GM12878 (cell line): ENCODE data around the gene SPINT2. TPM values are rescaled to one million over a fixed set of nuclear protein-coding genes. Genes with fewer than 3 reads are reported as not detected.

Source experiments
- ATAC-seq: fragments of 200-7000 bp; cut with Tn5 transposase; 3 replicates; pipeline ENCODE4 v1.9.1; 2020; ENCODE audit warnings: mild to moderate bottlenecking, moderate library complexity
- BruUV-seq: library from RNA; stranded (reverse); fragments of 400-500 nt; replicated peaks from 2 replicates; lab custom pipeline; 2021; lab: Mats Ljungman, UMichigan
- CTCF ChIA-PET: fragments of 300-600 bp; sonication (Branson Sonifier 250); formaldehyde crosslinking; extraction: SDS; loops from one replicate; lab custom pipeline; 2021; ENCODE audit warnings: inconsistent platforms; lab: Yijun Ruan, JAX
- POLR2A ChIA-PET: fragments of 350-600 bp; formaldehyde crosslinking; extraction: SDS; loops from one replicate; lab custom pipeline; 2021; ENCODE audit warnings: inconsistent platforms; lab: Charles Lee
- RAD21 ChIA-PET: fragments of 300-600 bp; sonication (Branson Sonifier 250); formaldehyde crosslinking; loops from one replicate; lab custom pipeline; 2023; ENCODE audit warnings: antibody characterized with exemption; ENCODE audit not compliant: unreplicated experiment; lab: Charles Lee
- SMC1A ChIA-PET: fragments of 300-600 bp; sonication (Branson Sonifier 250); formaldehyde crosslinking; loops from one replicate; lab custom pipeline; 2023; ENCODE audit not compliant: unreplicated experiment, uncharacterized antibody; lab: Charles Lee
- DNase-seq: peaks from one replicate; pipeline ENCODE4 v3.0.0-alpha.2; 2011; ENCODE audit warnings: low read depth, low spot score
- FAIRE-seq: peaks from 3 replicates; lab custom pipeline; 2011; peaks lifted over from hg19 to GRCh38; lab: Jason Lieb, UNC
- H2AFZ ChIP-seq: 2 replicates; pipeline ENCODE4 v1.6.0; 2011; ENCODE audit warnings: low read depth, low read length, control low read depth; ENCODE audit not compliant: control insufficient read depth
- H3K27ac ChIP-seq: 2 replicates; pipeline ENCODE4 v1.5.1; 2011; ENCODE audit warnings: control low read depth; ENCODE audit not compliant: control insufficient read depth, insufficient read depth
- H3K27me3 ChIP-seq, 2 experiments: replicated peaks in 1 of 2; 2 replicates each; pipeline versions ENCODE4 v1.6.0 to v1.6.1; 2011; ENCODE audit warnings: low read length in 1 of 2; ENCODE audit not compliant: control insufficient read depth in 2 of 2, insufficient read depth in 2 of 2
- H3K36me3 ChIP-seq, 2 experiments: 2 replicates each; pipeline ENCODE4 v1.5.1; 2011; ENCODE audit warnings: low read length in 1 of 2; ENCODE audit not compliant: control insufficient read depth in 2 of 2, insufficient read depth in 2 of 2
- H3K4me1 ChIP-seq: 2 replicates; pipeline ENCODE4 v1.6.1; 2011; ENCODE audit warnings: mild to moderate bottlenecking, low read length, moderate library complexity, mixed read lengths; ENCODE audit not compliant: control insufficient read depth, insufficient read depth
- H3K4me2 ChIP-seq: 2 replicates; pipeline ENCODE4 v1.6.0; 2011; ENCODE audit warnings: control low read depth; ENCODE audit not compliant: control insufficient read depth, insufficient read depth
- H3K4me3 ChIP-seq: fragments of 200-600 bp; sonication (generic); 2 replicates; pipeline ENCODE4 v1.5.1; 2016
- H3K79me2 ChIP-seq: 2 replicates; pipeline ENCODE4 v1.6.0; 2011; ENCODE audit warnings: low read length; ENCODE audit not compliant: control insufficient read depth, insufficient read depth
- H3K9ac ChIP-seq: 2 replicates; pipeline ENCODE4 v1.8.0; 2011; ENCODE audit warnings: low read length, control low read depth, mixed read lengths; ENCODE audit not compliant: control insufficient read depth, insufficient read depth
- H3K9me3 ChIP-seq: replicated peaks from 3 replicates; pipeline ENCODE4 v1.5.1; 2011; ENCODE audit warnings: mild to moderate bottlenecking, low read length; ENCODE audit not compliant: control insufficient read depth, insufficient read depth
- H4K20me1 ChIP-seq: 2 replicates; pipeline ENCODE4 v1.6.0; 2011; ENCODE audit not compliant: control insufficient read depth, insufficient read depth
- JUNB ChIP-seq: IDR thresholded peaks from 2 replicates; pipeline ENCODE4 v1.6.1; 2016; ENCODE audit warnings: antibody characterized with exemption, mild to moderate bottlenecking
- MTA3 ChIP-seq: IDR thresholded peaks from 2 replicates; pipeline ENCODE4 v1.6.1; 2012; ENCODE audit warnings: low read length, inconsistent platforms, borderline replicate concordance
- YBX1 ChIP-seq: fragments of 450-650 bp; IDR thresholded peaks from 2 replicates; pipeline ENCODE4 v1.6.1; 2016; ENCODE audit warnings: antibody characterized with exemption
- ZNF384 ChIP-seq: IDR thresholded peaks from 2 replicates; pipeline ENCODE4 v1.6.1; 2012; ENCODE audit warnings: low read depth, mild to moderate bottlenecking, low read length, improper control_type of control experiment, borderline replicate concordance
- WGBS: methylation state at CpG from one replicate; pipeline ENCODE4 v1.1.6; 2016; ENCODE audit warnings: low lambda C conversion rate; ENCODE audit not compliant: insufficient replicate concordance, insufficient coverage; ENCODE audit errors: missing lambda C conversion rate; 5-methylcytosine and 5-hydroxymethylcytosine counted together
- in situ Hi-C: fragments of 300-500 bp; cut with MboI; formaldehyde crosslinking; loops from 9 replicates; pipeline ENCODE4 v1.14.3; 2018; ENCODE audit warnings: mixed read lengths
- intact Hi-C: fragments of 100-400 bp; cut with micrococcal nuclease; formaldehyde crosslinking; loops from one replicate; pipeline ENCODE4 v1.14.2; 2022; ENCODE audit not compliant: unreplicated experiment
- polyA plus RNA-seq, 11 experiments: library from polyadenylated mRNA; depleted of rRNA in 4 of 11; unstranded in 6 of 11; stranded (reverse) in 5 of 11; fragments of >200 nt; fragmentation: Nextera tagmentation in 4 of 11; fragmentation: Illumina TruSeq in 1 of 11; extraction: Ambion mirVana in 4 of 11; extraction: Trizol in 1 of 11; gene quantifications; 1 replicate in 1 of 11; 2 replicates in 10 of 11; pipeline versions ENCODE4 v1.2.1 to v1.2.3, GENCODE V29; 2011 to 2016; ENCODE audit warnings: inconsistent platforms in 2 of 11, missing spikeins in 2 of 11, low read depth in 1 of 11
- total RNA-seq, 4 experiments: library from RNA; depleted of rRNA in 3 of 4; stranded (reverse); fragments of >200 nt in 3 of 4; fragmentation: Illumina TruSeq in 1 of 4; extraction: Trizol in 1 of 4; gene quantifications; 2 replicates each; pipeline versions ENCODE4 v1.2.1 to v1.2.3, GENCODE V29; 2013 to 2021
- TF ChIP-seq, protein P1 (sequence below): IDR thresholded peaks from 2 replicates; pipeline ENCODE4 v1.6.1; 2012; ENCODE audit warnings: low read depth, low read length, improper control_type of control experiment
- TF ChIP-seq, protein P2 (sequence below): IDR thresholded peaks from 2 replicates; pipeline ENCODE4 v1.6.1; 2011; ENCODE audit warnings: mild to moderate bottlenecking, low read depth, low read length, moderate library complexity; ENCODE audit not compliant: insufficient replicate concordance

SPINT2 gene
- total and polyA plus RNA-seq, 10 of the 15 experiments (the other 5 are each of a cell fraction or from before 2014, with no cell fraction given) = 0.15 to 26.5 (median 17.5) TPM

DNA sequence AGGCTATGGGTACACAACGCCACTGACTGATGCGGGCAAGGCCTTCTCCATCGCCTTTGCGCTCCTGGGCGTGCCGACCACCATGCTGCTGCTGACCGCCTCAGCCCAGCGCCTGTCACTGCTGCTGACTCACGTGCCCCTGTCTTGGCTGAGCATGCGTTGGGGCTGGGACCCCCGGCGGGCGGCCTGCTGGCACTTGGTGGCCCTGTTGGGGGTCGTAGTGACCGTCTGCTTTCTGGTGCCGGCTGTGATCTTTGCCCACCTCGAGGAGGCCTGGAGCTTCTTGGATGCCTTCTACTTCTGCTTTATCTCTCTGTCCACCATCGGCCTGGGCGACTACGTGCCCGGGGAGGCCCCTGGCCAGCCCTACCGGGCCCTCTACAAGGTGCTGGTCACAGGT lies 62.2 kb downstream of the SPINT2 start:
- in situ Hi-C loops = no loop called here
- no peak overlapping the region for H3K4me2 ChIP-seq
- 73% methylated on average over 22 of the region's 22 CpGs for WGBS
- ChIA-PET RAD21 (no interaction called here), CTCF (no interaction called here), SMC1A (no interaction called here), POLR2A (no interaction called here)
- FAIRE-seq (no peak), DNase-seq (no peak), ATAC-seq (no peak)
- no peak for TF ChIP-seq JUNB
- TF ChIP-seq, protein P1, sequence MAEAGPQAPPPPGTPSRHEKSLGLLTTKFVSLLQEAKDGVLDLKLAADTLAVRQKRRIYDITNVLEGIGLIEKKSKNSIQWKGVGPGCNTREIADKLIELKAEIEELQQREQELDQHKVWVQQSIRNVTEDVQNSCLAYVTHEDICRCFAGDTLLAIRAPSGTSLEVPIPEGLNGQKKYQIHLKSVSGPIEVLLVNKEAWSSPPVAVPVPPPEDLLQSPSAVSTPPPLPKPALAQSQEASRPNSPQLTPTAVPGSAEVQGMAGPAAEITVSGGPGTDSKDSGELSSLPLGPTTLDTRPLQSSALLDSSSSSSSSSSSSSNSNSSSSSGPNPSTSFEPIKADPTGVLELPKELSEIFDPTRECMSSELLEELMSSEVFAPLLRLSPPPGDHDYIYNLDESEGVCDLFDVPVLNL = no peak
- TF ChIP-seq, protein P2, sequence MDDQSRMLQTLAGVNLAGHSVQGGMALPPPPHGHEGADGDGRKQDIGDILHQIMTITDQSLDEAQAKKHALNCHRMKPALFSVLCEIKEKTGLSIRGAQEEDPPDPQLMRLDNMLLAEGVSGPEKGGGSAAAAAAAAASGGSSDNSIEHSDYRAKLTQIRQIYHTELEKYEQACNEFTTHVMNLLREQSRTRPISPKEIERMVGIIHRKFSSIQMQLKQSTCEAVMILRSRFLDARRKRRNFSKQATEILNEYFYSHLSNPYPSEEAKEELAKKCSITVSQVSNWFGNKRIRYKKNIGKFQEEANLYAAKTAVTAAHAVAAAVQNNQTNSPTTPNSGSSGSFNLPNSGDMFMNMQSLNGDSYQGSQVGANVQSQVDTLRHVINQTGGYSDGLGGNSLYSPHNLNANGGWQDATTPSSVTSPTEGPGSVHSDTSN = no peak
- TF ChIP-seq MTA3 = no peak
- no peak for TF ChIP-seq ZNF384
- no peak for TF ChIP-seq YBX1
- BruUV-seq = no TSS peak
- no peaks in the 10 kb centered on the region; a peak in 1 of 4 replicates for H3K27me3 ChIP-seq
- H3K4me3 ChIP-seq = no peak overlapping the region
- H3K4me1 ChIP-seq = no peaks in the 10 kb centered on the region
- intact Hi-C loops = no loop called here
- no peak overlapping the region for H3K9ac ChIP-seq
- no peaks in the 10 kb centered on the region; a peak in 1 of 4 replicates for H3K36me3 ChIP-seq
- H3K9me3 ChIP-seq = no peaks in the 10 kb centered on the region
- H3K27ac ChIP-seq = no peak overlapping the region
- H2AFZ ChIP-seq = no peak overlapping the region
- H3K79me2 ChIP-seq = no peaks in the 10 kb centered on the region
- H4K20me1 ChIP-seq = no peaks in the 10 kb centered on the region
